GM10248 (cell line): ENCODE measurements around the gene GDF9.

Experiments
- CTCF ChIA-PET: fragments of 300-600 bp; sonication (Branson Sonifier 250); formaldehyde crosslinking; extraction: SDS; loops from one replicate; lab custom pipeline; 2021; ENCODE audit warnings: antibody characterized with exemption; lab: Yijun Ruan, JAX
- POLR2A ChIA-PET: fragments of 350-650 bp; sonication (Branson Sonifier 250); formaldehyde crosslinking; extraction: SDS; loops from one replicate; lab custom pipeline; 2020; ENCODE audit warnings: antibody characterized with exemption; lab: Yijun Ruan, JAX
- DNase-seq: peaks from one replicate; pipeline ENCODE4 v3.0.0; 2012; ENCODE audit errors: extremely low spot score
- CTCF ChIP-seq: IDR thresholded peaks from 2 replicates; pipeline ENCODE4 v1.5.1; 2012; ENCODE audit warnings: mild to moderate bottlenecking, low read depth; ENCODE audit errors: extremely low read depth, missing control alignments, control extremely low read depth

Gene GDF9

GRCh38 chr5:132848270-132848669 lies 18.0 kb downstream of the GDF9 start:
- TF ChIP-seq CTCF, result no peak
- DNase-seq, result no peak
- ChIA-PET CTCF (interaction anchor here (1.3 to 7.9 kb wide), 3 partner anchors 13 to 28 kb away, joined by 3 to 63 read pairs (median 7); no protein-coding TSS in a partner anchor), POLR2A (no interaction called here)

GRCh38 chr5:132841305-132841704 lies 25.0 kb downstream of the GDF9 start:
- ChIA-PET CTCF (interaction anchor here (1.3 to 20.6 kb wide), 4 partner anchors 10 to 315 kb away, joined by 5 to 215 read pairs (median 6); partner anchors contain the start of genes GDF9, SHROOM1 and UQCRQ), POLR2A (no interaction called here)
- no peak for TF ChIP-seq CTCF
- DNase-seq, result no peak

GRCh38 chr5:132840896-132841295 lies 25.4 kb downstream of the GDF9 start:
- POLR2A ChIA-PET, result no interaction called here
- CTCF ChIA-PET, result interaction anchor here (1.3 to 20.6 kb wide), 3 partner anchors 10 to 21 kb away, joined by 5 to 215 read pairs (median 6); partner anchors contain the start of genes GDF9, SHROOM1 and UQCRQ

GRCh38 chr5:132840313-132840712 lies 26.0 kb downstream of the GDF9 start:
- POLR2A ChIA-PET, result no interaction called here
- TF ChIP-seq CTCF, result no peak
- CTCF ChIA-PET, result interaction anchor here (1.1 to 20.6 kb wide), 3 partner anchors 9 to 21 kb away, joined by 3 to 215 read pairs (median 6); partner anchors contain the start of genes GDF9, SHROOM1 and UQCRQ
- no peak for DNase-seq

More at GRCh38 chr5:132840896-132841295, 25.4 kb downstream of the GDF9 start:
- DNase-seq, result no peak
- TF ChIP-seq CTCF, result no peak

GRCh38 chr5:132839426-132840301 lies 26.6 kb downstream of the GDF9 start:
- CTCF ChIA-PET, result interaction anchor here (0.7 to 20.6 kb wide), 5 partner anchors 10 to 36 kb away, joined by 3 to 215 read pairs (median 3); partner anchors contain the start of genes GDF9, SHROOM1 and UQCRQ
- TF ChIP-seq CTCF, result no peak
- DNase-seq, result no peak
- POLR2A ChIA-PET, result no interaction called here

GRCh38 chr5:132838516-132839282 lies 27.6 kb downstream of the GDF9 start:
- CTCF ChIA-PET, result interaction anchor here (0.7 to 20.6 kb wide), 6 partner anchors 10 to 45 kb away, joined by 3 to 215 read pairs (median 6); partner anchors contain the start of genes GDF9, SHROOM1 and UQCRQ
- DNase-seq, result no peak
- POLR2A ChIA-PET, result no interaction called here
- no peak for TF ChIP-seq CTCF
